GDM1 (cell line): Measurements from ENCODE around the gene AHNAK2.

ENCODE experiments used
- DNase-seq: peaks from one replicate; lab custom pipeline; 2025; lab: John Stamatoyannopoulos, UW

AHNAK2 gene

DNA sequence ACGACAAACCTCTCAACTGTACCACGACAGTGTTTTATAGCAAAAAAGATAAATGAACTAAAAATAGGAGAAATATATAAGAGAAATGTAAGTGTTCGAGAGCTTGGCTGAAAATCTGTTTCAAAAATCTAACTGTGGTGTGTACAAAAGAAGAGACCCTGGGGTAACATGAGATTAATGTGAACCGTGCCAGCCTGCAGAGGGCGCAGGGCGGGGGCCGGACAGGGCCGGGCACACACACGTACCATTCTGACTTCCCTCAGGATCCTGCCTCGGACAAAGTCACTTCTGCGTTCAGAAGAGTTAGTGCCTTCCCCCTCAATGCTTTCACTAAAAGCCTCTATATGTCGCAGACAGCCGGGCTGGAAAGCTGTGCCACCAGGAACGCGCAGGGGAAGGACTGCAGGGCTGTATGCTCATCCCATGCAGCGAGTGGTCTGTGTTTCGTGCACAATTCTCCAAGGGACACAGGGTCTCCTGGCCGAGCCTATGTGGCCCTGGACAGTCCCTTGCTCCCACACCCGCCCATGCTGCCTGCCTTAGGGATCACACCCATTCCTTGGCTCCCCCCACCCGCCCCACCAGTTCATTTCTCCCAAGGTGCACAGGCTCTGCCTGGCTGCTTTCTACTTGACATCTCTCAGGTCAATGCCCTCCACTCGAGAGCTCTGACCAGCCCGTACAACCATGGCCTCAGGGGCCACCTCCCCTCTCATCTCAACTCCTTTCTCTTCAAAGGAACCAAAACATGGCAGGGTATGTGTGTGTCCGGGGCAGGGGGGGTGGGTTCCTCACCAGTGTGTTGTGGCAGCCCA, 34.2 kb upstream of the AHNAK2 start:
- DNase-seq = no peak

DNA sequence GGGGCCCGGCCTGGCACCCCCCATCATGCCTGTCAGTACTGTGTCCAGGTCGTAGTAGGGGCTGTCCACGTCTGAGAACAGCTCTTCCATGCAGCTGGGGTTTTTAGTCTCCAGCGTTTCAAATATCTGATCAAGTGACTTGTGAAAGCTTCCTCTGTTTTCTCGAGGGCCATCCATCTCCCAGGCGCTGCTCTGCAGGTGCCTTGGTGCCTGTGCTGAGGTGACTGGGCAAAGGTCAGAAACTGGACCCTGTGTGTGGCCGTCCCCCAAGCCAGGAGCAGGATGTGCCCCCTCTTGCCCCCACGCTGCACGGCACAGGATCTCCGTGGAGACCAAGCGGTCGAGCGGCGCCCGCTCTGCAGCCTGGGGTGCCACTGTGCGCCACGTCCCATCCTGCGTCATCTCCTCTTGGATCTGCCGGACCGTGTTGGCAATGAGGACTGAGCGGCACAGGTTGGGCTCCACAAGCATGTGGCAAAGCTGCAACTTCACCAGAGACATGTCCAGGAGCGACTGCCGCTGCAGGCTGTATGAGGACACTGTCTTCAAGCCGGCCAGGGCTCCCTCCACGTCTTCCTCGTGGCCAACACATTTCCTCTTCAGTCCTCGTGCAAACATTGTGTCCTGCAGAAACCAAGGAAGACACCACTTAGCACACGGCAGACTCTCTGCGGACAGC, 33.3 kb upstream of the AHNAK2 start:
- DNase-seq = no peak

DNA sequence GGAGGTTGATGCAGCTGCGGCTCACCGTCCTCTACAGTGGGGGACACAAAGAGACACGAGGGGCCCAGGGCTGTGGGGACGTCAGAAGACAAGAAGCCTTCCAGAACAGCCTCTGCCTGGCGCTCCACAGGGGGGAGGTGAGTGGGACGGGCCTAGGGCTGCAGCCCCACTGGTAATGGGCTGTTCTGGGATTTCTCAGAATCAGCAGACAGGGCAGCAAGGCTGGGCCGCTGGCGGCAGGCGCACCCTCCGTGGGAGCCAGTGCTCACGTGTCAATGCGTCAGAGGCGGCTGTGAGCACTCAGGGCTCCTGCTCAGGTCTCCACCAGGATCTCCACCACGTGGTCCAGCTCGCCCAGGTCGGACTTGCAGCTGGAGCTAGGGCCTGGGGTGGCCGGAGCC, 32.7 kb upstream of the AHNAK2 start:
- DNase-seq = no peak

DNA sequence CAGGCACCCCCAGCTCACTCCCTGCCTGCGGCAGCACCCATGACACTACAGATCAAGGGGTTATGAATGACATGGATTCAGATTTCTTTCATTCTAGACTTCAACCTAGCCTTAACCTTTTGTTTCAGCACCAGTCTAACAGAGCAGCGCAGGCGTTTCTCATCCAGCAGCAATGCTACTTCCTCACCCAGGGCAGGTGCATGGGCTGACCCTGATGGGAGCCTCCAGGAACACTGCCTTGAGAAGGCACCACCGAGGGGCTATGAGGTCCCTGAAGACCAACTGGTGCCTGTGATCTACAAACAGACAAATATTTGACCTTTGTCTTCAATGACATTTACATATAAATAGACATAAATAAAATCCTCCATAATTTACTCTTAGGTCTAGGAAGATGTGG, 31.9 kb upstream of the AHNAK2 start:
- DNase-seq = no peak

DNA sequence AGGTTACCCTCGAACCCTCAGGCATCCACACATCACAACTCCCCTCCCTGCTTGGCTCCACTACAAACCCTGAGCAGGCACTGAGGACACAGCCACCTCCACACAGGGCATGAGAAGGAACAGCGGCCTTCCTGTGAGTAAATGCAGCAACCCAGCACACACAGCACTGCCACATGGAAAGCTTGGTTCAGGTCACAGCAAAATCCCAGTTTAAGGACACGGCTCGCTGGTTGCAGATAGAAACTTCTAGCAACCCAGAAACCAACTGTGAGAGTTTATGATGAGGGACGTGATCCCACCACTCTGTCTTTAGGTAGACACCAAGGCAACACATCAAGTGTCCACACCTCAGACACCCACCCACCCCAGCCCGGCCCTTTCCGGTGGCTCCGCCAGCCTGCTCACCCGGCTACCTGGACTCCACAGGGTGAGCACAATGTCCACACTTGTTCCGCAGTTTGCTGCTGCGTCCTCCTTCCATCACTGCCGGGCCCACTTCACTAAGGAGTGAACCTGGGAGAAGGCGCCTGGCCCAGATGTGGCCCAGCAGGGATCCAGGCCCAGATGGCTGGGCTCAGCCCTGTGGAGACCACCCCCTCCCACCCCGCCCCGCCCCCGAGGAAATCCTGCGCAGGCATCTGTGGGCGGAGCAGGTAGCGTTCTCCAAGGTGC, 29.6 kb upstream of the AHNAK2 start:
- no peak for DNase-seq

DNA sequence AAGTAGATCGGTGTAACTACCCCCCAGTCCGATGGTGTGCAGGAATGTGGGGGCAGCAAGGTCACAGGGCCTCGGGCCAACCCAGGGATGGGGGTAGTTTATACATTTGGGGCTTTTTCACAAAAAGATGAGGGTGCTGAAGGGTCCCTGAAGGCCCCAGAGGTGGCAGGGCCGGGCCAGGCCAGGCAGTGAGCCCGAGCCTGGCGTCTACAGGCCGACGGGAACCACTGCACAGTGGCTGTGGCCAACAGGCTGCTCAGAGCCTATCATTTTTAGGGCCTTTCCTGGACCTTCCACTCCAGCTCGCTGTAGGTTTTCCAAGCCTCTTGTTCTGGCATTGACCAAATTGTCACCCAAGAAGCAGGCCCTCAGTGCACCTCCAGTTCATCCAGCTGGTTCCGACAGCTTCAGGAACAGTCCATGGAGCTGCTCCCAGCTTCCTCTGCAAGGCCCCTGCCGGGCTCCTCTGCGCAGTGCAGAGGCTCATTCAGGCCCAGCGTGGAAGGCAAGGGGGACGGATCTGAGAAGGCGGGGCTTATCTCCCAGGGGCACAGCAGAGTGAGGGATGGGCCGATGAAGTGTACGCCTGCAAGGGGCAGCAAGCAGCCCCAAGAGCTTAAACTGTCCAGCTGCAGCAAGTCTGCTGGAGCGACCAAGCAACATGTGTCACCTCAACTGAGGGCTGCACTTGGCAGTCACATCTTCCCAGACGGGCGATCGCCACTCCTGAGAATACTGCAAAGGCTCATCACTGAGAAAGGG, 28.8 kb upstream of the AHNAK2 start:
- no peak for DNase-seq

DNA sequence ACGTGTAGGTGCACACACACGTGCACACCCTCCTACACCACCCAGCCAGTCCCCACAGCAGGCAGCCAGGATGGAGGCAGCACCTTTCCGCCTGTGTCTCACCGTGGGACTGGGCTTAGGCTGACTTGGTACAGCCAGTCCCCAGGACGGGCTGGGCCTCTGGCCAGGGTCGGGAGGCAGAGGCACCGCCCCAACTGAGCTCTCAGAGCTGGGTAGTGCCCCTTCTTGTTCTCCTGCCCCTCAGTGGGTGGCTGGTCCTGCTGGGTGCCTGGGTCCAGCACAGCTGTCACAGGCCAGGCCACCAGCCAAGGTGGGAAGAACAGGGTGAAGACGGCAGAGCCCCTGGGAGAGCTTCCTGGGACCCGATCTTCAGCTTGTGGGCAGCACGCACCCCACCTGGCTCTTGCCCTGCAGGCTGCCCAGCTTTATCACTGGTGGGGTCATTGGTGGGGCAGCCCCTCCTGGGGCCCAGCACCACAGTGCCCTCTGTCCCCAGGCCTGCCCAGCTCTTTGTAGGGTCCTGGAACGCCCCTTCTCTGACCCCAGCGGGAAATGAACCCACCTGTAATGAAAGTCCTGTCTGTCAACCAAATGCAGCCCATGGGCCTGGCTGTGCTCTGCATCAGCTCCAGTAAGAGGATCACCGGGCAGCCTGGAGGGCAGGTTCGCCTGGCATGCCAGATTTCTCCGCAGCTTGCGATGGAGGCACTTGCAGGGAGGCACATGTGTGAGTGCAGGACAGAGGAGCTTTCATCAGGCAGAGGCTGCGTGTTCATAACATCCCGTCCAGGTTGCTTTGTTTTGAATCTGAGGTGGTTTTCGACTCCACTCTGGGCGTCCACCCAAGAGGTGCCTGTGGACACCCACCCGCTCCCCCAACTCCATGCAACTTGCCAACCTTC, 28.0 kb upstream of the AHNAK2 start:
- DNase-seq = no peak

DNA sequence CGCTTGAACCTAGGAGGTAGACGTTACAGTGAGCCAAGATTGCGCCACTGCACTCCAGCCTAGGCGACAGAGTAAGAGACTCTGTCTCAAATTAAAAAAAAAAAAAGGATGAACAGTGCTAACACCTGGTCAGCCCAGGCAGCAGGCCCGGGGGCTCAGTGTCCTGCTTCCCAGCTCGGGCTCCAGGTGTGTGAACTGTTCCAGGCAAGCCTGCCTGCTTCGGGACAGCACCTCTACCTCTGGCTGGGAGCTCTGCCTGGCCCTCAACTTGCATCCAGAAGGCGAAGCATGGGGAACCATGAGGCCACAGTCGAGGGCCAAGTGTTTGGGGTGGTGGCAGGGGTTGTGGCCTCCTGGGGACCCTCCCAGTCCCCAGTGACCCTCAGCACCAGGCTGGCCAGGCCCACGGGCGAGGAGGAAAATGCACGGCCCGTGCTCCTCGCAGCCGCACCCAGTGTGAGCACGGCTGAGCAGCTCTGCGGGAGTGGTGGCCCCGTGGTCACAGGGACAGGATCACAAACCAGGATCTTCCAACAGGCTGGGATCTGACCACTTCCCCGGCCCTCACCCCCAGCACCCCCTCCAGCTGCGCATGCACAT, 27.3 kb upstream of the AHNAK2 start:
- no peak for DNase-seq

DNA sequence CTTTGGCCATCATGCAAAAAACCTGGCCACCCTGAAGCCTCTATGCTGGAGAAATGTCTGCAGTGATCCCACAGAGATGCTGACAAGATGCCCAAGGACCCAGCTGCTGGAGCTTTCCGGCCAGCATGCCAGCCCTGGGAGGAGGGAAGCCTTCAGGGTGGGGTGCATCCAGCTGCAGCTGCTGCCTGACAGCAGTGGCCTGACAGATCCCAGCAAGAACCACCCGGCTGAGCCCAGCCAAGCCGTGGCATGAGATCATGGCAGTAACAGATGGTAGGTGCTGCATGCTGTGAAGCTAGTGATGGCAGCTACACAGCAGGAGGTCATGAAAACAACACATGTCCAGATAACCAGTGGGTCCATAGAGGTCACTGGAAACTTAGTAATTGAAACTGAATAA, 21.2 kb upstream of the AHNAK2 start:
- DNase-seq = no peak

DNA sequence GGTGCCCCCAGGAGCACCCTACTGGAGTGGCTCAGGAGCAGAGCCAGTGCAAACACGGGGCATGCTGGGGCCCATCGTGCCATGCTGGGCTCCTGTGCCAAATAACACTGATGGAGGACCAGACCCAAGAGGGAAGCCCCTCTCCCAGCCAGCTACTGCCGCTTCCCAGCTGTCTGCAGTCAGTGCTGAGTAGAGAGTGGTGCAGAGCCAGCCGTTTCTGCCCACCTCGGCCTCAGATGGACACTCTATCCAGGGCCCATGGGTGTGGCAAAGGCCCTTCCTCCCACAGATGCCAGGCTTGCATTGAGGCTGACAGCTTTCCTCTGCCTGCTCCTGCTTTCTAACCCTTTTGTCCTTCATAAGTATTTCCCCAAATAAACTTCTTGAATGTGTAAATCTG, 20.6 kb upstream of the AHNAK2 start:
- no peak for DNase-seq

DNA sequence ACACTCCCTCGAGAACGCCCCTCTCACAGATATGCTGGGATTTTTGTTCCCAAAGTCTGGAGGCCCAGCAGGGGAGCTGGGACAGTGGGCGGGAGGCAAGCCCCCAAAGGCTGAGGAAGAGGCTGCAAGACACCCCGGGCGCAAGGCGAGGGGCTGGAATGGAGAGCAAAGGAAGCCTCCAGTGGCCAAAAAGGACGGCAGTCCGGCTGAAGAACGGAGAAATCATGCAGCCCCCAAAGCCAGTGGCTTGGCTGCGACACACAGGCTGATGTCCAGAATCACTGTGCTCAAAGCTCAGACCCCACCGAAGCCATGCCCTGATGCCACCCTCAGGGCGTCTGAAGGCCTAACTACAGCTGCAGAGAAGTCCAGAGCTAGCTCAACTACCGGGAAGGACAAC, 18.3 kb upstream of the AHNAK2 start:
- no peak for DNase-seq

DNA sequence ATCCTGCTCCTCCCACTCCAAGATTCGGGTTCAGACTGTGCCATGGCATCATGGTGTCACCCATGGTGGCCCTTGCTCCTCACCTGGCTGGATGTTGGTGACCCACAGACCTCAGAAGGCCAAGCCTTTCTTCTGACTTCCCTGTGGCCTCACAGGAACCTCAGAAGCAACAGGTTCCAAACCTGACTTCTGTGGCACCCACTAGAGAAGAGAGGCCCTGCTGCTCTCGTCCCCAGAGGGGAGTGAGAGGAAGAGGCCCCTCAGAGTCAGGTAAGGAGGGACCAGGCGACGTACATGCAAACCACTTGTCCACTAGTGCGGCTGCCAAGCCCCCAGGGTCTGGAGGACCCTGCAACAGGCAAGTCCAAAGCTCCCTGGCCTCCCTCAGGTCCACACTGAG, 17.9 kb upstream of the AHNAK2 start:
- no peak for DNase-seq

DNA sequence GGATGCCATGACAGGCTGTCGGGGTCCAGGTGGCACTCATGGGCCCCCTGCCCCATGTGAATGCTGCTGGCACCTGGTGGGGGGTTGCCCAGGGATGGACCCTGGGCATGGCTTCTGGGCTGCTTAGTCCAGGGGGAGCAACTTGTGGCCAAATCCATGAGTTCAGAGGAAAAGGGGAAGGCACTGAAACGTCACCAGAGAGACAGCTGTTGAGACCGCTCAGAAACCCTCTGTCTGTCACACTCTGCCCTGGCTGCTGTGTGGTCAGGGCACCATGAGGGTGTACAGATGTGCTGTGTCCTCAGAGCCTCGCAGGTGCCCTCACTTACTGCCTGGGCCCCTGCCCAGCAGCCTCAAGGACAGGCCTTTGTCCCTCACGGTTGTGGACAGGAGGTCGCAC, 16.8 kb upstream of the AHNAK2 start:
- no peak for DNase-seq

DNA sequence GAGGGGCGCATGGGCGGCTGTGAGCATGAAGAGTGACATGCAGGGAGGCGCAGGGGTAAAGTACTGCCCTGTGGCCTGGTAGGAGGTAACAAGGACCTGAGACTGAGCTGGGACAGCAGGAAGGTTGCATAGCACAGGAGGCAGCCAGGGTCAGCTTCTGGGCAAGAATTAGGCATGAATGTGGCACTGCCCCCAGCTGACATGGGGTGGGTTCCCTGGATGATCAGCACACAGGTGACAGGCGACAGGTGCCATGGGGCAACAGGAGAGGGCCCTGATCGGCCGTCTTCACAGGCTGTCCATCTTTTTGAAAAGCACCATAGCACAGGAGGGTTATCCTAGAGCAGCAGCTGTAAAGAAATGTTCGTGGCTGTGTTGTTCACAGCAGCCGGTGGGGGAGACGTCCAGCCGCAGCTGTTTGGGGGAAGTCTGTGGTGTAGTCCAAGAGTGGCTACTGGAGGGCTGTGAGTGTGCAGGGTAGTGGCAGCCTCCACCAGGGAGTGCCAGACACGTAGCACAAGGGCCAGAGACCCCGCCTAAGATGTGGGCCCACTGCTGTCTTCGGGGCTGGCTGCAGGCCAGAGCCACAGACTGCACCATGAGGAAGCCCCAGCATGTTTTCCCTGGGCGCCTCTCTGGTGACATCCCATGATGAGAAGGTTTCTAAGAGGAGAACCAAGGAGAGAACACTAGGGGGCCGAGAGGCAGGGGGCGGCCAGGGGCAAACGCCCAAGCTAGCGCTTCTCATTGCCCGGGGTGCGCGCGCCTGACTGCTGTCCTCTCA, 15.8 kb upstream of the AHNAK2 start:
- DNase-seq = no peak

DNA sequence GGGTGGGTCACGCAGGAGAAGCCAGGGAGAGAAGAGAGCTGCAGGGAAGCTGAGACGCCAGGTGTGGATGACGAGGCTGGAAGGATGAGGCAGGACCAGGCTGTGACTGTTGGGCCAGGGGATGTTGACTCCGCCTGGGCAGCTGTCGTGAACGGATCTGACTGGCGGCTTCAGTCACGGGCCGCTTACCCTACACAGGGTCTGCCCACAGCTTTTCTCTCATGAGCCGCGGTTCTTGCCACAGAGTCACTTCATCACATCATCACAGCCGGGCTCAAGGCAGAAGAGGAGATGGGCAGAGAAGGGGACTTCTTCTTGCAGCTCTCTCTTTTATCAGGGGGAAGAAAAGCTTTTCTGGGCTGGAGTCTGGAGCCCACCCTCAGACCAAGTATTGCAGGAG, 15.1 kb upstream of the AHNAK2 start:
- no peak for DNase-seq

DNA sequence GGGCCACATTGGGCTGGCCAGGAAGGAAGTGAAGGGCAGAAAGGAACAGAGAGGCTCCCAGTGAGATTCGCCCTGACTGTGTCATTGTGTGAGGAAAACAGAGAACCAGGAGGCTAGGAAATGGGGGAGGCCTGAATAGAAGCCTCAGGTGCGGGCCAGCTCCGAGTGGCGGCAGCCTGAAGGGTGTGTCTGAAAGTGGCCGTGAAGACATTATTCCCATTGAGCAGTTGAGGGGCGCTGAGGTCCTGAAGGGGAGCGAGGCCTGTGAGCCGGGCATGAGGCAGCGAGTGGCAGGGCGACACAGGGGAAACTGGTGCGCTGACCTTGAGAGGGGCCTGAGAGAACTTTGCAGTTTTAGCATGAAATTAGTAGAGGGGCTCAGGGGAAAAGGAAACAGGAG, 14.3 kb upstream of the AHNAK2 start:
- DNase-seq = no peak

DNA sequence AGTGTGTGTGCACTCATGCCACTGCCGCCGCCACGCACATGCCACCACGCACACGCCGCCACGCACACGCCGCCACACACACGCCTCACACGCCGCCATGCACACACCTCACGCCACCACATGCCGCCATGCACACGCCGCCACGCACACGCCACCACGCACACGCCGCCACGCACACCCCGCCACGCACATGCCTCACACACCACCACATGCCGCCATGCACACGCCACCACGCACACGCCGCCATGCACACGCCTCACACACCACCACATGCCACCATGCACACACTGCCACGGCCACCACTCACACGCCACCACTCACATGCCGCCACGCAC, 13.7 kb upstream of the AHNAK2 start:
- DNase-seq = no peak

DNA sequence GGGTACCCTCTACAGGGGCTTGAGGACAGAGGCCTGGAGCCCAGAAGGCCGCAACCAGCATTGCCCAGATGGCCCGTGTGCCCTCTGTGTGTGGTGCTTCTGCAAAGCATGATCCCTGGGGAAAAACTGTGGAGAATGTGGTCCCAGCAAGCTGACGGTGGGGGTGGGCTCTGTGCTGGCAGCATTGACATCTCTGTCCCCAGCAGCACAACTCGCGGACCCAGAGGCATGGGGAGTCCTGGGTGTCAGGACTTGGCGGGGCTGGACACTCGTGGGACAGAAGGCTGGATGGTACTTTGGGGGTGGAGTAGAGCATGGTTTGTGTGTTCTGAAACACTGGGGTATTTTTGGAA, 11.8 kb upstream of the AHNAK2 start:
- DNase-seq = no peak

DNA sequence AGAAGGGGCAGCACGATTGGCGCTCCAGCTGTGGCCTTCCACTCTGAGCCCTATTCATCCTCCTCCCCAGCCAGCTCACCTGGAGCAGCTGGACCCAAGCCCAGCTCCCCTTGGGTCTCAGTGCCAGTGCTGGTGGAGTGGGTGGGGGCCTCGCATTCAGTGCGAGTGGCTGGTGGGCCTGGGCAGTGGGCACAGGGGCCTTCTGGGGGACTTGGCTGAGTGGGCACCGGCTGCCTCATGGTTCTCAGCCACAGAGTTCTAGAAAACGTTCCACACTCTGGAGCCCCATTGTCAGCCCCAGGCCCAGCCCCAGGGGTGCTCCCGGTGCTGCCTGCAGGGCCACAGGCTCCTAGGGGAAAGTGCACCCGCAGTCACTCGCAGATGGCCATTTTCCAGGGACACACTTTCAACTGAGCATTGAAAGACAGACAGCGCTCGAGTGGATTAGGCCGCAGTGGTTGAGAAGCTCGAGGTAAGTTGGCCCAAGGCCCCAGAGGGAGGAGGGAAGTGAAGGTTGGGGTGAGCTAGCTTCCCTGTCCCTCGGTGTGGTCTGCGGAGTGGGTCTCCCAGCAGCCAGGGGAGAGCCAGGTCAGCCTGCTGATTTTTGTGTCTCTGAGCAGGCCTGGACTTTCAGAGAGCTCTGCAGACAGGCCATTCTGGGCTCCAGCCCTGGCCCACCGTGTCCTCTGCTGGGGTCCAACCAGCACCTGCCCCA, 11.2 kb upstream of the AHNAK2 start:
- DNase-seq = no peak
